Loucy (cell line): ENCODE measurements around the gene TMEM19.

ENCODE experiments used
- CTCF ChIP-seq: fragments of 200-600 bp; sonication (generic); conservative IDR thresholded peaks from 2 replicates; pipeline ENCODE4 v1.5.1; 2014; ENCODE audit warnings: mild to moderate bottlenecking, antibody characterized with exemption, low read length
- EZH2phosphoT487 ChIP-seq: fragments of 200-600 bp; IDR thresholded peaks from 2 replicates; pipeline ENCODE4 v1.6.1; 2018; ENCODE audit warnings: antibody characterized with exemption, mild to moderate bottlenecking, moderate library complexity, borderline replicate concordance

- TF ChIP-seq CTCF (no peak), EZH2phosphoT487 (no peak)
These were observed 8.4 kb downstream of the TMEM19 start for GRCh38 chr12:71694099-71694820.
